ENCODE data around the gene GGTLC2.

Gene GGTLC2

DNA sequence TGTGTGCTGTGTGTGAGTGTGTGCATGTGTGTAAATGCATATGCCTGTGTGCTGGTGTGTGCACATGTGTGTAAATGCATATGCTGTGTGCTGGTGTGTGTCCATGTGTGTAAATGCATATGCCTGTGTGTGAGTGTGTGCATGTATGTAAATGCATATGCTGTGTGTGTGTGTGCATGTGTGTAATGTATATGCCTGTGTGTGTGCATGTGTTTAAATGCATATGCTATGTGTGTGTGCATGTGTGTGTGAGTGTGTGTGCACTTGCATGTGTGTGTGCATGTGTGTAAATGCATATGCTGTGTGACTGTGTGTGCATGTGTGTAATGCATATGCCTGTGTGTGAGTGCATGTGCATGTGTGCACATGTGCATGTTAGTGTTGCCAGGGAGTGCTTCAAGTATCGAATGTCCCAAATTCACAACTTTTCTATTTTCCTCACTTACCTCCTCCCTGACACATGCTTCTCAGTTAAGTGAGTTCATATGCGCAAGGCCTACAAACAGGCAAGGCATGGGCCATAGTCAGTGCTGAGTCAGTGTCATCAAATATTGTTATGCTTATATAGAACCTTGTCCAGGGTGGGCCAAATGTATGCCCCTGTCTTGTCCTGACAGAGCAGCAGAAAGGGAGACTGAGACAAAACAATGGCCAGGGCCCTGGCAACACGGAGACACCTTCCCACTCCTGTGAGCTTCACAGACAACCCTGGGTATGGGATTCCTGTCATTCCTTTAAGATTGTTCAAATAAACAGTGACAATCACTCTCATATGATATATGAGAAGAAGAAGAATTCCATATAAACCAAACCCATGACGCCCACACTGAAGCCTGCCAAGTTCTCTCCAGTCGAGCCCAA, 38.6 kb downstream of the GGTLC2 start:
- TF ChIP-seq SIN3A (IDR thresholded peaks at IDR 0.05; ENCODE audit: borderline replicate concordance, insufficient read depth, low read length) (no peak), TAF1 (IDR thresholded peaks at IDR 0.05; ENCODE audit: borderline replicate concordance, insufficient read depth, low read length) (no peak), FOXP2 (optimal IDR thresholded peaks at IDR 0.05; ENCODE audit: borderline replicate concordance, extremely low read depth, extremely low read length, insufficient read depth) (no peak), POLR2AphosphoS5 (IDR thresholded peaks at IDR 0.05; ENCODE audit: low read depth, low read length) (no peak)

DNA sequence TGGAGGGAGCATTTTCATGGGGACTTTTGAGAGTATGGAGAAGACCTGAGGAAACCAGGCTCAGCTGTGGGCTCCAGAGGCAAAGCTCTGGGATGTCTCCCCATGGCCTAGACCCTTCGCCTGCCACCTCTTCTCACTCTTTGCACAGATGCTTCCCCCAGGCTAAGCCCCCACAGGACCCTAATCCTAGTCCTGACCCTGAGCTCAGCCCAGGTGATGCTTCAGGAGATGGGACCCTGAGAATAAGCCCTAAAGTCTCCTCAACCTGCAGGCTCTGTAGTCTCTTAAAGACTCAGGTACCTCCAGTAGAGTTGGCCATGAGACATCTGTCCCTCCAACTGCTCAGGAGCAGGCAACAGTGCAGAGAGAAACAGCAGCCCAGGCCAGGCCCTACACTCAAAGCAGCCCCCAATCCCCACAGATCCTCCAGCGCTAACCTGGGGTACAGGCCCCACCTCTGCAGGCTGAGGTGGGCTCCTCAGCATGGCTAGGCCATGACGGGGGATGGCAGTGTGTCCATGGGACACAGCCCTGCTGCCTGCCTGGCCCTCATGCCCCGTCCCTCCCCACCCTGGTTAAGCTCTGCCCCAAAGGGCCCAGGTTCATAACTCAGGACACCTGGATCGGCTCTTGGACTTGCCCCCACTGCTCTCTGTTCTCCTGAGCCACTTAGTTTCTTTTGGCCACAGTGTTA, 39.4 kb downstream of the GGTLC2 start:
- TF ChIP-seq, protein P1, sequence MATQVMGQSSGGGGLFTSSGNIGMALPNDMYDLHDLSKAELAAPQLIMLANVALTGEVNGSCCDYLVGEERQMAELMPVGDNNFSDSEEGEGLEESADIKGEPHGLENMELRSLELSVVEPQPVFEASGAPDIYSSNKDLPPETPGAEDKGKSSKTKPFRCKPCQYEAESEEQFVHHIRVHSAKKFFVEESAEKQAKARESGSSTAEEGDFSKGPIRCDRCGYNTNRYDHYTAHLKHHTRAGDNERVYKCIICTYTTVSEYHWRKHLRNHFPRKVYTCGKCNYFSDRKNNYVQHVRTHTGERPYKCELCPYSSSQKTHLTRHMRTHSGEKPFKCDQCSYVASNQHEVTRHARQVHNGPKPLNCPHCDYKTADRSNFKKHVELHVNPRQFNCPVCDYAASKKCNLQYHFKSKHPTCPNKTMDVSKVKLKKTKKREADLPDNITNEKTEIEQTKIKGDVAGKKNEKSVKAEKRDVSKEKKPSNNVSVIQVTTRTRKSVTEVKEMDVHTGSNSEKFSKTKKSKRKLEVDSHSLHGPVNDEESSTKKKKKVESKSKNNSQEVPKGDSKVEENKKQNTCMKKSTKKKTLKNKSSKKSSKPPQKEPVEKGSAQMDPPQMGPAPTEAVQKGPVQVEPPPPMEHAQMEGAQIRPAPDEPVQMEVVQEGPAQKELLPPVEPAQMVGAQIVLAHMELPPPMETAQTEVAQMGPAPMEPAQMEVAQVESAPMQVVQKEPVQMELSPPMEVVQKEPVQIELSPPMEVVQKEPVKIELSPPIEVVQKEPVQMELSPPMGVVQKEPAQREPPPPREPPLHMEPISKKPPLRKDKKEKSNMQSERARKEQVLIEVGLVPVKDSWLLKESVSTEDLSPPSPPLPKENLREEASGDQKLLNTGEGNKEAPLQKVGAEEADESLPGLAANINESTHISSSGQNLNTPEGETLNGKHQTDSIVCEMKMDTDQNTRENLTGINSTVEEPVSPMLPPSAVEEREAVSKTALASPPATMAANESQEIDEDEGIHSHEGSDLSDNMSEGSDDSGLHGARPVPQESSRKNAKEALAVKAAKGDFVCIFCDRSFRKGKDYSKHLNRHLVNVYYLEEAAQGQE (IDR thresholded peaks at IDR 0.05; ENCODE audit: insufficient read depth in 1 of 2, low read depth in 2 of 2, low read length in 2 of 2), result no peak
- TF ChIP-seq SIN3A (IDR thresholded peaks at IDR 0.05; ENCODE audit: borderline replicate concordance, insufficient read depth, low read length), result no peak

DNA sequence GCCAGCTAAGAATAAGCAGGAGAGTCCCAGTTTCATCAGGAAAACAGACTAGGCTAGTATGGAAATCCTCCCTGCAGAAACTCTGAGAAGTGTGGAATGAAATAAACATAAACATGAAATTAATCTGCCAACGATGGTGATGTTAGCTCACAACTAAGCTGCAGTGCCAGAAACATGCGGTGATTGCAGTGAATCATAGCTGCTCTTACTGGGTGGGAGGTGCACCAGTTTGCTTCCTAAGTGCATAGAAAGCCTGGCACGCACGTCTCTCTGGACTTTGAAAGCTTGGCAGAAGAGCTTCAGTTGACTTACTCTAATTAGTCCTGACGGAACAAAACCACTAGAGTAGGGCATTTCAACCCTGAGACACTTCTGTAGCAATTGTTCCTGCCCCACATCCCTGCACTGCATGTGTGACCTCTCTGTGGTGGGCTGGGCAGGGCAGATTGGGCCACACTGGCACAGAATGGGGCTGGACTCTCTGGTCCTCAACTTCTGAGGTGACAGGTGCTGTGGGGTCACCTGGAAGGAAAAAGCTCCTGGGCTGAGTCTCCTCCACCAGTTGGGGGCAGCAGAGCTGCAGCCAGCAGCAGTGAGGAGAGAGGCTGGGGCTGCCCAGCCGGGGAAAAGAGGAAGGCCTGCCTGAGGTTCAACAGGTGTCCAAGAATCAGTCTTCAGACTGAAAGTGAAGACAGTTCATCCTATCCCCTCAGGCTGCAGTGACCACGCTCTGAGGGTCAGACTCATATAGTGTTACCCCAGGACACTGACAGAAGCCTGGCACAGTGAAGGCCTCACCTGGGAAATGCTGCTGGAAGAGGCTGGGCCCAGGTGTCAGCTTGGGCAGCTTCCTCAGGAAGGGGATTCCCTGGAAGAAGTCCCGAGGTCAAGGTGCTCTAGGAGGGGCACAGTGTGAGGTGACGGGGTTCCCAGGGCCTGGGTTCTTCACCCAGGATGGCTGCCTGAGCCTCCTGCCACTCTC, 40.5 kb downstream of the GGTLC2 start:
- TF ChIP-seq POLR2AphosphoS5 (IDR thresholded peaks at IDR 0.05; ENCODE audit: low read depth, low read length), result no peak
- TF ChIP-seq, protein P1 (IDR thresholded peaks at IDR 0.05; ENCODE audit: insufficient read depth in 1 of 2, low read depth in 2 of 2, low read length in 2 of 2), result no peak
- TF ChIP-seq TAF1 (IDR thresholded peaks at IDR 0.05; ENCODE audit: borderline replicate concordance, insufficient read depth, low read length), result no peak
- TF ChIP-seq FOXP2 (optimal IDR thresholded peaks at IDR 0.05; ENCODE audit: borderline replicate concordance, extremely low read depth, extremely low read length, insufficient read depth), result no peak
- TF ChIP-seq SIN3A (IDR thresholded peaks at IDR 0.05; ENCODE audit: borderline replicate concordance, insufficient read depth, low read length), result no peak

DNA sequence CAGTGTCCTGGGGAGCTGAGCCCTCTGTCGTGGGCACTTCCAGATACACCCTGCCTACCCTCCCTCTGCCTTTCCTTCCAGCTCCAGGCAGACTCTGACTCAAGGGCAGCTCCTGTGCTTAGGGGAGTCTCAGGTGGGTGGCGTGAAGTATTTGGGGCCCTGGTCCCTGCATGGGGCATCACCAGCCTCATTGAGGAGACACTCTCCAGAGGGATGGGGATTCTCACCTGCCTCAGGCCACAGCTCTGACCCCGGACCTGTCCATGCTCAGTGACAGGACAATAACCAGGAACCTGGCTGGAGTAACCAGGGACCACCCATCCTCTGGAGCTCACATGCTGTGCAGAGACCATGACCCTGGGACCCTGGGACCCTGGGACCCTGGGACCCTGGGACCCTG, 41.2 kb downstream of the GGTLC2 start:
- TF ChIP-seq, protein P1 (IDR thresholded peaks at IDR 0.05; ENCODE audit: insufficient read depth in 1 of 2, low read depth in 2 of 2, low read length in 2 of 2), result no peak
- TF ChIP-seq FOXP2 (optimal IDR thresholded peaks at IDR 0.05; ENCODE audit: borderline replicate concordance, extremely low read depth, extremely low read length, insufficient read depth), result no peak
- TF ChIP-seq POLR2AphosphoS5 (IDR thresholded peaks at IDR 0.05; ENCODE audit: low read depth, low read length), result no peak
- no peak for TF ChIP-seq SIN3A (IDR thresholded peaks at IDR 0.05; ENCODE audit: borderline replicate concordance, insufficient read depth, low read length)
- no peak for TF ChIP-seq TAF1 (IDR thresholded peaks at IDR 0.05; ENCODE audit: borderline replicate concordance, insufficient read depth, low read length)

All from PFSK-1 (cell line).